BLaER1 treated with 17β-estradiol and CSF1 and Interleukin-3, amounts not matched to agents 10 nM and 100 nM (cell line): ENCODE results near the gene MYL4.

Experiments used
- H3K27ac ChIP-seq, 11 experiments: shearing (Covaris generic); formaldehyde crosslinking; 2 replicates each; pipeline ENCODE4 v1.8.1; 2022
- H3K27me3 ChIP-seq, 11 experiments: shearing (Covaris generic); formaldehyde crosslinking; 2 replicates each; pipeline ENCODE4 v1.8.1; 2022
- H3K36me3 ChIP-seq, 11 experiments: shearing (Covaris generic); formaldehyde crosslinking; 2 replicates each; pipeline ENCODE4 v1.8.1; 2022
- H3K4me1 ChIP-seq, 10 experiments: shearing (Covaris generic); formaldehyde crosslinking; 2 replicates each; pipeline ENCODE4 v1.8.1; 2022
- H3K4me2 ChIP-seq, 11 experiments: shearing (Covaris generic); formaldehyde crosslinking; 2 replicates each; pipeline ENCODE4 v1.8.1; 2022
- H3K4me3 ChIP-seq, 10 experiments: shearing (Covaris generic); formaldehyde crosslinking; 2 replicates each; pipeline ENCODE4 v1.8.1; 2022
- H3K9ac ChIP-seq, 11 experiments: shearing (Covaris generic); formaldehyde crosslinking; 2 replicates each; pipeline ENCODE4 v1.8.1; 2022
- H3K9me3 ChIP-seq, 11 experiments: shearing (Covaris generic); formaldehyde crosslinking; replicated peaks in 1 of 11; 2 replicates each; pipeline ENCODE4 v1.8.1; 2022
- H4K20me1 ChIP-seq, 11 experiments: shearing (Covaris generic); formaldehyde crosslinking; 2 replicates each; pipeline ENCODE4 v1.8.1; 2022
- Cebpa-rat ChIP-seq, 11 experiments: shearing (Covaris generic); IDR thresholded peaks; 2 replicates each; pipeline ENCODE4 v1.8.1; 2022

Gene MYL4

GRCh38 chr17:47225911-47226688, 17.0 kb downstream of the MYL4 start:
- Histone ChIP-seq H3K36me3 (peaks cover 0 to 5% (median 0%) of the 10 kb centered on the region in 11 experiments; a peak in 2 of 22 replicates), H3K9ac (peak overlapping the region in 2 of 11 experiments; percentile 31 to 49; a peak in 2 of 22 replicates), H3K27ac (peak overlapping the region in 3 of 11 experiments; percentile 45 to 66 (median 62); a peak in 5 of 22 replicates), H3K9me3 (peaks cover 9 to 32% (median 26%) of the 10 kb centered on the region in 11 experiments), H3K4me2 (peak overlapping the region in 7 of 11 experiments; percentile 7 to 70 (median 52); a peak in 11 of 22 replicates), H3K4me1 (peaks cover 26 to 57% (median 39%) of the 10 kb centered on the region in 10 experiments), H3K27me3 (peaks cover 0 to 21% (median 0%) of the 10 kb centered on the region in 11 experiments; a peak in 8 of 22 replicates), H4K20me1 (no peaks in the 10 kb centered on the region), H3K4me3 (no peak overlapping the region)
- TF ChIP-seq Cebpa-rat (IDR thresholded peaks at IDR 0.05): no peak

- Histone ChIP-seq H3K4me1 (peaks cover 30 to 55% (median 41%) of the 10 kb centered on the region in 10 experiments), H3K4me3 (no peak overlapping the region), H3K9ac (no peak overlapping the region), H4K20me1 (no peaks in the 10 kb centered on the region), H3K4me2 (no peak overlapping the region), H3K36me3 (peaks cover 0 to 5% (median 0%) of the 10 kb centered on the region in 11 experiments; a peak in 2 of 22 replicates), H3K27me3 (peaks cover 0 to 15% (median 0%) of the 10 kb centered on the region in 11 experiments; a peak in 8 of 22 replicates), H3K9me3 (peaks cover 9 to 25% (median 22%) of the 10 kb centered on the region in 11 experiments), H3K27ac (no peak overlapping the region)
- TF ChIP-seq Cebpa-rat (IDR thresholded peaks at IDR 0.05): no peak
Measured at GRCh38 chr17:47227862-47228261, 18.7 kb downstream of the MYL4 start.

- Histone ChIP-seq H4K20me1 (no peaks in the 10 kb centered on the region), H3K9me3 (peaks cover 0 to 5% (median 3%) of the 10 kb centered on the region in 11 experiments; a peak in 14 of 22 replicates), H3K4me3 (peak overlapping the region in 5 of 10 experiments; percentile 13 to 43 (median 24); a peak in 6 of 20 replicates), H3K9ac (peak overlapping the region in 6 of 11 experiments; percentile 24 to 66 (median 53); a peak in 10 of 22 replicates), H3K36me3 (no peaks in the 10 kb centered on the region), H3K4me1 (peaks cover 30 to 43% (median 36%) of the 10 kb centered on the region in 10 experiments), H3K4me2 (peak overlapping the region; percentile 83 to 98 (median 87)), H3K27ac (peak overlapping the region in 4 of 11 experiments; percentile 24 to 45 (median 34); a peak in 6 of 22 replicates), H3K27me3 (peaks cover 0 to 15% (median 0%) of the 10 kb centered on the region in 11 experiments; a peak in 8 of 22 replicates)
- peak in 8 of 11 experiments; percentile 16 to 79 (median 56); a peak in 11 of 22 replicates for TF ChIP-seq Cebpa-rat (IDR thresholded peaks at IDR 0.05)
Measured at GRCh38 chr17:47229535-47230443, 20.6 kb downstream of the MYL4 start.

GRCh38 chr17:47230864-47231263, 21.7 kb downstream of the MYL4 start:
- peak in 6 of 11 experiments; percentile 12 to 77 (median 58); a peak in 7 of 22 replicates for TF ChIP-seq Cebpa-rat (IDR thresholded peaks at IDR 0.05)
- Histone ChIP-seq H3K9me3 (peaks cover 3 to 9% (median 6%) of the 10 kb centered on the region in 11 experiments; a peak in 14 of 22 replicates), H3K4me1 (peaks cover 22 to 32% (median 30%) of the 10 kb centered on the region in 10 experiments), H3K4me3 (peak overlapping the region in 9 of 10 experiments; percentile 5 to 38 (median 21); a peak in 11 of 20 replicates), H3K9ac (peak overlapping the region in 10 of 11 experiments; percentile 5 to 53 (median 30); a peak in 9 of 22 replicates), H3K4me2 (peak overlapping the region; percentile 83 to 98 (median 87)), H3K27ac (peak overlapping the region in 4 of 11 experiments; percentile 11 to 38 (median 26); a peak in 4 of 22 replicates), H3K36me3 (no peaks in the 10 kb centered on the region), H4K20me1 (no peaks in the 10 kb centered on the region), H3K27me3 (peaks cover 0 to 15% (median 0%) of the 10 kb centered on the region in 11 experiments; a peak in 8 of 22 replicates)

GRCh38 chr17:47231334-47231733, 22.2 kb downstream of the MYL4 start:
- TF ChIP-seq Cebpa-rat (IDR thresholded peaks at IDR 0.05): no peak
- Histone ChIP-seq H3K9me3 (peaks cover 8 to 13% (median 11%) of the 10 kb centered on the region in 11 experiments), H3K4me3 (peak overlapping the region in 1 of 10 experiments; percentile 38; a peak in 1 of 20 replicates), H3K27me3 (peaks cover 0 to 15% (median 0%) of the 10 kb centered on the region in 11 experiments; a peak in 8 of 22 replicates), H3K27ac (peak overlapping the region in 3 of 11 experiments; percentile 11 to 45 (median 38); a peak in 2 of 22 replicates), H3K36me3 (peaks cover 0 to under 1% (median 0%) of the 10 kb centered on the region in 11 experiments; a peak in 1 of 22 replicates), H3K4me2 (peak overlapping the region; percentile 83 to 98 (median 87)), H3K9ac (no peak overlapping the region), H3K4me1 (peaks cover 17 to 31% (median 28%) of the 10 kb centered on the region in 10 experiments), H4K20me1 (no peaks in the 10 kb centered on the region)

GRCh38 chr17:47231866-47232265, 22.7 kb downstream of the MYL4 start:
- no peak overlapping the region for H3K27ac ChIP-seq
- H3K27me3 ChIP-seq: peaks cover 0 to 15% (median 0%) of the 10 kb centered on the region in 11 experiments; a peak in 8 of 22 replicates
- H3K36me3 ChIP-seq: peaks cover 0 to 6% (median 3%) of the 10 kb centered on the region in 11 experiments; a peak in 5 of 22 replicates
- peaks cover 13 to 19% (median 16%) of the 10 kb centered on the region in 11 experiments for H3K9me3 ChIP-seq
- peaks cover 16 to 31% (median 28%) of the 10 kb centered on the region in 10 experiments for H3K4me1 ChIP-seq
- TF ChIP-seq Cebpa-rat (IDR thresholded peaks at IDR 0.05): no peak
- H3K9ac ChIP-seq: no peak overlapping the region
- H3K4me3 ChIP-seq: no peak overlapping the region
- H3K4me2 ChIP-seq: peak overlapping the region in 7 of 11 experiments; percentile 84 to 98 (median 89); a peak in 8 of 22 replicates
- no peaks in the 10 kb centered on the region for H4K20me1 ChIP-seq

GRCh38 chr17:47232465-47232864, 23.3 kb downstream of the MYL4 start:
- Histone ChIP-seq H3K9me3 (peaks cover 19 to 25% (median 22%) of the 10 kb centered on the region in 11 experiments), H3K4me3 (no peak overlapping the region), H4K20me1 (no peaks in the 10 kb centered on the region), H3K36me3 (peaks cover 0 to 11% (median 5%) of the 10 kb centered on the region in 11 experiments; a peak in 7 of 22 replicates), H3K27ac (no peak overlapping the region), H3K9ac (no peak overlapping the region), H3K4me1 (peaks cover 16 to 31% (median 28%) of the 10 kb centered on the region in 10 experiments), H3K4me2 (peak overlapping the region in 1 of 11 experiments; percentile 87; a peak in 1 of 22 replicates), H3K27me3 (peaks cover 0 to 15% (median 0%) of the 10 kb centered on the region in 11 experiments; a peak in 8 of 22 replicates)
- TF ChIP-seq Cebpa-rat (IDR thresholded peaks at IDR 0.05): no peak
